ENCODE measurements around the gene MOSPD2. TPM values are rescaled to one million over a fixed set of nuclear protein-coding genes. Genes with fewer than 3 reads are reported as not detected.

MOSPD2 gene
- total and polyA plus RNA-seq, 3 donors from 2014 or later, result 6.0 to 14.9 (median 13.1) TPM

DNA sequence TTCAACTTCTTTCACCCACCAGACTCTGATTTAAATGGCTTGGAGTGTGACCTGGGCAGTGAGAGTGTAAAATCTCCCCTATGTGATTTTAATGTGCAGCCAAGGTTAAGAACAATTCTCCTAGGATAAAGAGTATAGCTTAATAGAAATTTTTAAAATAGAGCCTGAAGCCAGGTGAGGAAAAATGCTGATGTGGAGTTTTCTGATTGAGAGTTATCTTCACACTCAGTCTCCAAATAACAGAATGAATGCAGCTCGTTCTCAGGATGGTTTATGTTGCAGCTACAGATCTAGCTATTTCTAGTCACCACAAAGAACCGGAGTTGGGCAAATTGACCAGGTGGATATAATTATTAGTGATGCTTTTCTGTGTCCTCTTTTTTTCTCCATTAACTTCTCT is 70.7 kb downstream of the MOSPD2 start:
- Histone ChIP-seq H3K36me3 (ENCODE audit: low read depth, missing control alignments) (no peaks in the 10 kb centered on the region), H3K27ac (no peak overlapping the region), H3K9me3 (no peaks in the 10 kb centered on the region), H3K27me3 (no peaks in the 10 kb centered on the region), H3K4me1 (no peaks in the 10 kb centered on the region), H3K4me3 (no peak overlapping the region)
- DNase-seq, result no peak
- intact Hi-C loops (cut with DNase I; ENCODE audit: low total_unique reads), result no loop called here
- no peak for TF ChIP-seq POLR2A (IDR thresholded peaks at IDR 0.05)
- TF ChIP-seq CTCF (IDR thresholded peaks at IDR 0.05), result no peak
- WGBS, 2 donors, result 42 to 86% methylated on average over 2 of the region's 2 CpGs

GRCh38 chrX:14946606-14947155 is 73.5 kb downstream of the MOSPD2 start:
- WGBS, 2 donors, result 74 to 81% methylated on average over 5 of the region's 5 CpGs
- intact Hi-C loops (cut with DNase I; ENCODE audit: low total_unique reads), result no loop called here

GRCh38 chrX:14948691-14949090 is 75.5 kb downstream of the MOSPD2 start:
- H3K4me1 ChIP-seq, result no peaks in the 10 kb centered on the region
- no peaks in the 10 kb centered on the region for H3K36me3 ChIP-seq (ENCODE audit: low read depth, missing control alignments)
- WGBS, 2 donors, result 81 to 82% methylated on average over 1 of the region's 1 CpG
- H3K27me3 ChIP-seq, result no peaks in the 10 kb centered on the region
- H3K9me3 ChIP-seq, result no peaks in the 10 kb centered on the region
- H3K27ac ChIP-seq, result no peak overlapping the region
- no peak for DNase-seq
- TF ChIP-seq POLR2A (IDR thresholded peaks at IDR 0.05) (no peak), CTCF (IDR thresholded peaks at IDR 0.05) (no peak)
- no peak overlapping the region for H3K4me3 ChIP-seq
- intact Hi-C loops (cut with DNase I; ENCODE audit: low total_unique reads), result no loop called here

More at GRCh38 chrX:14946606-14947155, 73.5 kb downstream of the MOSPD2 start:
- DNase-seq, result no peak
- Histone ChIP-seq H3K36me3 (ENCODE audit: low read depth, missing control alignments) (no peaks in the 10 kb centered on the region), H3K9me3 (no peaks in the 10 kb centered on the region), H3K27ac (no peak overlapping the region), H3K4me1 (no peaks in the 10 kb centered on the region), H3K27me3 (no peaks in the 10 kb centered on the region), H3K4me3 (no peak overlapping the region)
- no peak for TF ChIP-seq CTCF (IDR thresholded peaks at IDR 0.05)
- TF ChIP-seq POLR2A (IDR thresholded peaks at IDR 0.05), result no peak

DNA sequence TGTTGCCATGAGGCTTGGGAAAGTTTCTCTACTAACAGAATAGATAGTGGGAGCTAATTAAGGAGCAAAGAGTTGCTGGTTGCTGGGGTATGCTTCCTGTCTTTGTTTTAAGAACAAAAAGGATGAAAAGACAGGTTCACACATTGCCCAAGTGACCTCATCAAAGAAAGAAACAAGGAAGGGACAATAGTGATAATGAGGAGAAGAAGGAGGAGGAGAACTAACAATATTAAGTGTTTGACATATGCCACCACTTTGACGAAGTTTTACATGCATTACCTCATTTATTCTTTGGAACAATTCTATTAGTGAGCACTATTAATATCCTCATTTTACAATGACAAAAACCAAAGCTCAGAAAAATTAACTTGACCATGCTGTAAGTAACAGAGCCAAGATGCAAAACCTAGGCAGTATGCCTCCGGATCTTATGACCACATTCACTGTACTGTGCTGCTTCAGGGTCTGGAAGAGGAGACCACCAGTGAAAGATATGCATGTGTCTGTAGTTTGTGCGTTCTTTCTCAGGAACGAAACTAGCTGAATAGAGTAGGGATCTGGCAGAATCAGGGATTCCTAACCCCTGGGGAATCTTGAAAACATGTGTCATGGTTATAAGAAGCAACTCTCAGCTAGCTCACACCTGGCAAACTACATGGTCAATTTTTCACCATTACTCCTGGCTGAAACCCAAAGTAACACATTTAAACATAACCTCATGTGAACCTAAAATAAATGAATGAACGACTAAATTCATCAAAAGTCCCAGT is 83.8 kb downstream of the MOSPD2 start:
- DNase-seq, result no peak
- TF ChIP-seq CTCF (IDR thresholded peaks at IDR 0.05) (no peak), POLR2A (IDR thresholded peaks at IDR 0.05) (no peak)
- 55 to 74% methylated on average over 5 of the region's 5 CpGs for WGBS, 2 donors
- intact Hi-C loops (cut with DNase I; ENCODE audit: low total_unique reads), result no loop called here
- Histone ChIP-seq H3K27ac (no peak overlapping the region), H3K36me3 (ENCODE audit: low read depth, missing control alignments) (no peaks in the 10 kb centered on the region), H3K4me1 (no peaks in the 10 kb centered on the region), H3K27me3 (no peaks in the 10 kb centered on the region), H3K4me3 (no peak overlapping the region), H3K9me3 (no peaks in the 10 kb centered on the region)
